ENCODE data around the gene SPATA16. TPM values are rescaled to one million over a fixed set of nuclear protein-coding genes. Genes with fewer than 3 reads are reported as not detected.
A peak's percentile ranks its signal among the peaks of the same experiment; 100 is the strongest.
"Not testable (repeated sequence)": the region's sequence is repeated elsewhere in the genome, so short reads cannot be mapped to it uniquely, and the experiment has no call there.

The SPATA16 gene
- total RNA-seq, 1 donor from 2014 or later, result not detected

DNA sequence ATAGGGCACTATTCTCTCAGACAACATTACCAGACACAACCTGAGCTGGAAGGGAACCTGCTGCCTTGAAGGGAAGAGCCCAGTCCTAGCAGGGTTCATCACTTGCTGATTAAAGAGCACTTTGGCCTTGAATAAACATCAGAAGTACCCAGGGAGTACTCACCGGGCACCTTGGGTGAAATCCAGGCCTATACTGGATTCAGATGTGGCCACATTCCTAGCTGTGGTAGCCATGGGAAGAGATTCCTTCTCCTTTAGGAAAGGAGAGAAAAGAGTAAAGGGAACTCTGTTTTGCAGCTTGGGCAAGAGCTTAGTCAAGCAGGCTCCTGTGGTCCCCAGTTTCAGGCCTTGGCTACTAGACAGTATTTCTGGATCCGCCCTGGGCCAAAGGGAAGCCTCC lies 195.0 kb downstream of the SPATA16 start:
- DNase-seq, result no peak

DNA sequence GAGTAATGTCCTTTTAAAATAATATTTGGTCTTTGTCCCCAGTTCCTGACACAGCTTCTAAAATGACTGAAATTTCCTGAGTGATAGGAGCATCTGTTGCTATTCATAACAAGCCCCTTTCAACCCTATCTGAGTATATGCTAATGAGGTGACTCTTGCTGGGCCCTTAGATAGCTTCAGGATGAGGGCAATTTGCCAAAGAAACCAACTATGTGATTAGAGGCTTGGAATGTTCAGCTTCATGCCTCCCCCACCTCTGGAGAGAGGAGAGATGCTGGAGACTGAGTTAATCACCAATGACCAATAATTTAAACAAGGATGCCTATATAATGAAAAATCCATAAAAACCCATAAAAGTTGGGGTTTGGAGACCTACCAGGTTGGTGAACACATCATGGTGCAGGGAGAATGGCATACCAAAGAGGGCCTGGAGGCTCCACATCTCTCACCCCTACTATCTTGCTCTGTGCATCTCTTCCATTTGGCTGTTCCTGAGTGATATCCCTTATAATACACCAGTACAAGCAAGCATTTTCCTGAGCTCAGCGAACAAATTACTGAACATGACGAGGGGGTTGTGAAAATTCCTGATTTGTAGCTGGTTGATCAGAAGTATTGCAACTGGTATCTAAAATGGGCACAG lies 201.3 kb downstream of the SPATA16 start:
- no peak for DNase-seq

DNA sequence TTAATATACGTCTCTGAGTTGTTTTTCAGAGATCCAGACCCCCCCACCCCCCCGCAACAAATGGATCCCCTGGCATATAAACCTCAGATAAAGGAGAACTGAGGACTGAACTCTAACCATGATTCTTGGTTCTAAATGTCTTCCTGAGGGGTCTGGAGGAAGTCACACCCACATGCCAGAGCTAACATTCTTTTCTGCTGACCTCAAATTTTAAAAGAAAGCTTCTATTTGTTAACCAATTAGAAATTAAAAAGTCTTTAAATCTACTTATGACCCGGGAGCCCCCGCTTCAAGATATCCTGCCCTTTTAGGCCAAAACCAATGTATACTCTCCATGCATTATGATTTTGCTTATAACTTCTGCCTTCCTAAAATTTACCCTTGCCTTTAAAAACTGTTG lies 202.2 kb downstream of the SPATA16 start:
- DNase-seq, result no peak

DNA sequence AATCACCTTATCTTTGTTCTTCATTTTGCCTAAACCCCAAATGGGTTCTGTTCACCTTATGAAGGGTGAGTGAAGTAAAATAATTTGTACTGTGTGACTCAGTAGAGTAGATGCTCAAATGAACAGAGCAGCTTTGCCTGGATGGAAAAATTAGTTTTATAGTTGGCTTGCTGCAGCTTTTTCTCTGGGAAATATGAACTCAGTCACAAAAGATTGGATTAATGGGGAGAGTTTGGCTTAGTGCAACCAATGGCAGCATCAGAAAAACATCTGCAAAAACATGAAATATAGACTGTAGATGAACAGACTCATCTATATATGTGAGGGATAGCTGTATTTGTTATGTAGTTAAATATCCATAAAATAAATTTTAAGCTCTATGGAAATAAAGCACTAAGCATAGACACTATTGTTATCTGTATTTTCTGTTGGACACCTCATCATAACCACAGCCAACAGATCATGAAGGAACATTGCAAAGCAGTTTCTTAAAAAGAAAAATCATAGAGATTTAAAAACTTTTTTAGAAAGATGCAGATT lies 209.2 kb downstream of the SPATA16 start:
- no peak for DNase-seq

DNA sequence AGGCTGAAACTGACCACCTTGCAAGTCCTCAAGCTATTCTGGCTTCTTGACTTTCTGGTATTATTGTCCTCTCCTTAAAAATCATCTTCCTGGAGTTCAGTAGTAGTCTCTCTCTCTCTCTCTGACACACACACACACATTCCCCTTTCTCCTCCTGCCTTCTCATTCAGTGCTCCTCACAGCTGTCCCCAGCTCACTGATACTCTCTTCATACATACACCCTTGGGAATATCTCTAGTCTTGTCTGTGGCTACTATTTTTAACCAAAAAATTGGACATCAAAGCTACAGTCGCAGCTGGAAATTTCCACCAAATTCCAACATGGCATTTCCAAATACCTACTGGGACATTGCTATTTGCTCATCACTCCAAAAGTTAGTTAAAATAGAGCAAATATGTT lies 211.6 kb downstream of the SPATA16 start:
- no peak for DNase-seq

DNA sequence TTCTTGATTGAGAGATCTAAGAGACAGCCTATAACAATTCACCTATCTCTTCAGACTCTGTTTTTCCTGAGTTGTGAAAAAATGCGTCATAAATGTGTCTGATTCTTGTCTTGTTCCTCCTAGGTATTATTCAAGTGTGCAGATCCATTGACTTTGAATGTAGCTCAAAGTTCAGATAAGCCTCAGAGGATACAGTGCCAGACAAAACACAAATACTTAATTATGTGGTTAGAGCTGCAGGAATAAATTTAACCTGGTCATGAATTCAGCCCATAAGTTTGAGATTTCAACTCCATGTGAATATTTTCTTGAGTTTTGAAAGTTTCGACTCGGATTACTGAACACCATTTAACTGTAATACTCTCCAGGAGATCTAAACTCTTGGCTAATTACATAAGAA lies 216.5 kb downstream of the SPATA16 start:
- DNase-seq, result no peak

DNA sequence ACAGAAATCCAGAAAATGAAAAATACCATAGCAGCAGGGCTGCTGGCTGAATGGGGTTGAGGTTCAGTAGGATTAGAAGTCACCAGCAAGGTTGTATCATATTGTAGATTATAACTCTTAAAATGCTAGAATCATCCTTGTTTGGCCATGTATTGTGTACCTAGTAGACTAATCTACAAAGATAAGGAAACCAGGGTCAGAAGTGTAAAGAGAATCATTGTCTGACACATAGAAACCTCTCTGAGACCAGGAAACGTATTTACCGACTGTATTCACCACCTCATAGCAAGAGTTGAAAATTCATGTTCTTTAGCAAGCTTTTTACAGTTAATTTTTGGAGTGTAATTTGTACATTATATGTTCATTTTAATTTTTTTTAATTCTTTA lies 221.7 kb downstream of the SPATA16 start:
- DNase-seq, result no peak

DNA sequence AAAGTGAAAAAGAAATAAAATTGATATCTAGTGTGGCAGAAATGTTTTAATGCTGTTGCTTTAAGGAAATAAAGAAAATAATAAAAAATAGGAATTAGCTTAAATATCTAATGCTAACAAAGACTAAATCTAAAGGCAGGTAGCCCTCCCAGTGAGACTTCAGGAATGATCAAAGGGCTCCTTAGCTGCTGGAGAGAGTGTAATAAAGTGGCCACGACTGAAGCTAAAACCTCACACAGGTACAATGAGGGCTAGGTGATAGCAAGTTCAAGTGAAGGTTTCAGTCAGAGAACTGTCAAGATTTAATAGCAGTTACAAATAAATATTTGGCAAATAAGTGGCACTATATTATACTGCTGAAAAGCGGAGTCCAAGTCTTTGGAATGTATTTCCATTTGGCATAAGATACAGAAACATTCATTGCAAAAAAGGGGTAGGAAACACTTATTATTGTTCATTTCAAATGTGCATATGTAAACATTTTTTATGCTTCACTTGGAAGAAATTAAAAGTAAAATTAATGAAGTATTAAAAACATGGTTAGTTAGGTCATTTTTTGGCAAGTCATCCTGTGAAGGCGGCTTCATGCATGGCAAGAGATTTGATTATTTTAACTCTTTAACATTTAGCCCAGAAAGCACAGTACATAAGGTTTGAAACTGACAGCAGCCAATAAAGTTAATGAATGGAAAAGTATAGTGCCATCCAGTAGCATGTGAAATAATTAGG lies 222.3 kb downstream of the SPATA16 start:
- no peak for DNase-seq

DNA sequence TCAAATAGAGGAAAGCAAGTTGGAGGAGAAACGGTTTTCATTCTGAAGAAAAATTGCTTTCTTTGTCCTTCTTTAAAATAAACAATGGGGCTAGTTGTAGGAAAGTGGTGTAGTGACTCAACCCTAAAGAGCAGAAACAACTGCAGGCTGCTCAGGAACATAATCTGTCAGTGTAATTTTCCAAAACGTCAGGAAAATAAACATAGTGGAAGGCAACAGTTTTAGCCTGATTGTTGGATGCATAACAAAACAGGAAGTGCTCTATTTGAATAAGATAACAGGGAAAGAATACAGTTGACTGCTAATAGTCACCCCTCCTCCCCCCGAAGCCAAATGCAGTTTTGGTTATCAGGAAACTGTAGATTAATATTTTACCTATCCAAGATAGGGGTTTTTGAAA lies 222.9 kb downstream of the SPATA16 start:
- DNase-seq, result peak; percentile 18

DNA sequence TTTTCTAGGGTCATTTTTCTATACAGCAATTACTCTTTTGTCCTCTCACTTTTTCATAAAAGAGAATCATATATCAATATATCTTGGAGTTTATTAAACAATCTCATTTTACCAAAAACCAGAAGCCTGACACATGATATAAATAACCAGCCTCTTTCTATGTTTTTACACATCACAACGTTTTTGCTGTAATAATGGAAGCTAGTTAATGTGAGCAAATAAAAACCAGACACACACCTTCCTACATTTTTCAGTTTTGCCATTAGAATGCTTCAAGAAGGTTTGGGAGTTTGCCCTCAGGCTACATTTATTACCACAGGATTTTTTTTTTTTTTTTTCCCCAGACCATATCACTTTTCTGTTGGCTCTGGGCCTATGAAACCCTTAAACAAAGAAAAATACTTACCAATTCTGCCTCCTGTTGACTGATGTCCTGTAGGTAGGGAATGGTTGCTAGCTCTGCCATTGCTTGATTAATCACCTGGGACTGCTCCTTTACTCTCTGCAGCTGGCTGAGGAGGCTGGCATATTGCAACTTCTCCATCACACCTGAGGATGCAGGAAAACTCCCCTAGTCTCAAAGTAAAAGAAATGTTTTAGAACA lies 225.0 kb downstream of the SPATA16 start:
- no peak for DNase-seq

DNA sequence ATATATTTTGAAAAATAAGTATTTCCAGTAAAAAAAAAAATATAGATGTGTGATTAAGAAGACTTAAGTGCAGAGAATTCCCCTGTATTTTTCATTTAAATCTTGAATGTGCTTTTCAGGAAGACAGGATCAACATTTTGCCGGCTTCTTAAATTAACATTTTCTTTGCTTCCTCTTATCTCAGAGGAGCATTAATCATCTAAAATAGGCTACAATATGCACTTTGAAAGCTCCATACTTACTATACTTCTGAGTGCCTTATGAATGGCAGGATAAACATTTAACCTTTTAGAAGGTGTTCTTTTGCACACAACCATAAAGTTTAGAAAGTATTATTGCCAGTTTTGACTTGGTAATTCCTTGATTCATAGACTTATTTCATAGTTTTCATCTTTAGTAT lies 226.2 kb downstream of the SPATA16 start:
- DNase-seq, result no peak

DNA sequence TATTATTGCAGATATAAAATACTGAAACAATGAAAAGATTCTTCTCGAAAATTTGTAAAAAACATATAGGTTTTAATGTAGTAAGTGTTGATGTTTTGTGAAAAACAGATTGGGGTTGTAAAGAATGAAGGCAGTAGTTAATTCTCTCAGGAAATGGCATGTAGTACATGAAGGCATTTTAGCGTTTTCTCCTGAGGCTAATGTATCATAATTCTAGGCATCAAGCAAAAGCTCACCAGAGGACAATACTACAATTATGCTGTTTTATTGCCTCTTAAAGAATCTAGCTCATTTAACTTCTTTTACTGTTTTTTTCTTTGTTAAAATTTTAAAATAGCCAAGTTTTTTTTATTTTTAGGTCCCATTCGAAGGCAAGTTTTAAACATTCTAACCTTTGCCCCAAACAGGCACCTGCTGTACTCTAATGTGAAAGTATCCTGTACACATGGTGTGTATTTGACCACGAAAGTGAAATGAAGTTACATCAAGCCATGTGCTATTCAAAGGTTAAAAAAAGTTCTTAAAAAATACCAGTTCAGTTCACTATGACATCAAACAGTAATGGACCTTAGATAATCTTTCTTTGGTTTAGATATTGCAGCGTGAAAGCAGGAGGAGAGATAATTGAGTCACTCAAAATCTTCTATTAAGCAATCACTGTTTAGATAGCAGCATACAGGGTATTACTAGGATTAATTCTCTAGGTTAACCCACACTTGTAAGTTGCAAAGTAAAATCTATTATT lies 227.0 kb downstream of the SPATA16 start:
- no peak for DNase-seq

DNA sequence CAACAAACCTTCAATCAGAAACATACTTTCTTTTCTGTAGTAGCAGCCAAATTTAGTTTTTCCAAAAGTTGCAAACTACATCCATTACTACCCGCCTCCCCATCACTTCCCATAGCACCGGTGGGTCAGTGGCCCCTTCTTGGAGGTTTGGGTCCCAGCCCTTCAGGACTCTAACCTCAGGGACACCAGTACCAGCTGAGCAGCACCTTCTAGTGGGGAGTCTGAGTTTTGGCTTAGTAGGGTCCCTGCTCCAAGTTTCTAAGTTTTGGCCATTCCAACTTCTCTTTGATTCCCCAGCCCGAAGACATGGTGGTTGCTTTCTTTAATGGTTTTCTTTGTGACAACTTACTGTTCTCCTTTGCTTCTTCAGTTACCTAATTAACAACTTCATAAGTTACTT lies 229.9 kb downstream of the SPATA16 start:
- DNase-seq, result no peak

DNA sequence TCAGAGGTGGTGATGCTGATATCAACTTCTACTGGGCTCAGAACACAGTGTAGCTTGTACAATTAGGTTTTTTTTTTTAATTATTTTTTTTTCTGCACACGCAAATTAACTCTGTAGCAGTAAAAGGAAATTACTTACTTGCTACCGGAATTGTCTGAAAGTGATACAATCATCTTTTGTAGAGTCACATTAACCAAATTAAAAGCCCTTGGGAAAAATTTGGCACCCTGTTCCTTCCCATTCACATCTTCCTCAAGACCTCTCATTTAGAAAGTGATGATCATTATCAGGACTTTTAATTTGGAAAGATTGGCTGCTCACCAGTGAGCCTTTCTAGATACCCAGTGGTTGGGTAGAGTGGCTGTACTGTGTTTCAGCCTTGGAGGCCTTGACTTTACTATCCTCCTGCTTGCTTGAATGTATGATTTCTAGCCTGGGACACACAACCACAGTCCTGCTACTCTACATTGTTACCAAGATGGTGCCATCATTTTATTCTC lies 232.2 kb downstream of the SPATA16 start:
- no peak for DNase-seq

DNA sequence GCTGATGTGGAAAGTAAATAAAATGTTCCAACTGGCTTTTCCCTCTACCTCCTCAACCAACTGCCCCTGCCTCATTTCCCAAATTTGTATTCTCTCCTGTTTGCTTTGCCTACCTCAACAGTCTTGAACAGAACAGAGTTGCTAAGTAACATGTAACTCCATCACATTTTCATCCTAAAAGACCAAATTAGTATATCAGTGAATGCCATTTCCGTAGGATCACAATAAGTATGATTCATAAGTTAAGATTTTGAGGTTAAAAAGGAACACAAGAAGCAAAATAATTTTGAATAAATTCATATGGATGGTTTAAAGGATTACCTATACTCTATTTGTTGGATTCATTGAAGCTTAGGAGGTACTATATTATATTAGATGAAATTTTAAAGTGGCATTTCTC lies 235.6 kb downstream of the SPATA16 start:
- no peak for DNase-seq

DNA sequence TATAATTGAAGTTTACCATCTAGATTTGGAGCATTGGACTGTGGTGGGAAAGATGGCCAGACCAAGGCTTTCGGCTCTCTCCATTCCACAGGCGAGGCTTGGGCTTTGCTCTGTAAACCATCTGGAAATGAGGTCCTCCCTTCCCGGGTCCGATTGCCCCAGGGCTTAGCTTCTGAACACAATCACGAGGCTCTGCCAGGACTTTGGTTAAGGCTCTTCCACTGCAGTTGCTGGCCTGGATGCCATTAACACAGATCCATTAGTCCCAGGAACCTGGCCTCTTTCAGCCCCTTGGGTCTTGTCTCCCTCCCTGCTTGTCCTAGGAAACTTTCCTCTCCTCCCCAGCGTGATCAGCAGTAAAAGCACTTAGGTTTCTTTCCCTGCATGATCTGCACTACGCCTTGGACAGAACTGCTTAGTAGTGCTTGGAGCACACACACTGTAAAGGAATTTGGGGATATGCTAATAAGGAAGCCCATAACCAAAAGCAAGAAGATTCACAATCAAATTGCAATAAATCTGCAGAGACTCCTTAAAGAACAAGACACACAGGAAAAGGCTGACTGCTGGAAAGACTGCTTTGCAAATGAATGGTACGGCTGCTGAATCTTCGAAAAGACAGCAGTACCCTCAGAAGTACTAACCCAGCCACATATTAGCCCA lies 236.2 kb downstream of the SPATA16 start:
- DNase-seq, result no peak

DNA sequence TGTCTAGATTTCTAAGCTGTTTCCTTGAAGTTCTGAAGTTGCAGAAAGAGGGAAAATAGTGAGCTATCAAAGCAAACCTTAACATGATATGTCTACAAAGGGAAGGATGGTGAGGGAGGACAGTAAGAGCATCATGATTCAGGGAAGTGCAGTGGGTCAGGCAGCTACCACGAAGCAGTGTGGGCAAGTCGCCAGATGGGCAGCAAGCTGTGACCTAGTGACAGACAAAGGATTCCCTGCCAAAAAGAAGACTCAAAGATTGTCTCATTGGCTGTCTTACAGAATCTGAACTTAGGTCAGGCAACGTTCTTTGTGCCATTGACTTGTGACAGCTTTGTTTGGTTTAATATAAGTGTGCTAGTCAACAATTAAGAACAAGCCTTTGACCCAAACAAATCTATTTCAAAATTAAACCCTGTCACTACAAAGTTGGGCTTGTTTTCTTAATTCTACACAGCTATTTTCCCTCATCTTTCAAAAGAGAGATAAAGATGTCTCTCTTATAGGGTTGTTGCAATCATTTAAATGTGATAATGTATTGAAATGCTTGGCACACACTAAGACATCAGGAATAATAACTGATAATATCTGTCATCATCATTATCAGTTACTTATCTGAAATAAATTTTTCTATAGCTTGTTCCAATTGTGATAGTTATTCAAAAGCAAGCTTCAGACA lies 237.3 kb downstream of the SPATA16 start:
- no peak for DNase-seq

DNA sequence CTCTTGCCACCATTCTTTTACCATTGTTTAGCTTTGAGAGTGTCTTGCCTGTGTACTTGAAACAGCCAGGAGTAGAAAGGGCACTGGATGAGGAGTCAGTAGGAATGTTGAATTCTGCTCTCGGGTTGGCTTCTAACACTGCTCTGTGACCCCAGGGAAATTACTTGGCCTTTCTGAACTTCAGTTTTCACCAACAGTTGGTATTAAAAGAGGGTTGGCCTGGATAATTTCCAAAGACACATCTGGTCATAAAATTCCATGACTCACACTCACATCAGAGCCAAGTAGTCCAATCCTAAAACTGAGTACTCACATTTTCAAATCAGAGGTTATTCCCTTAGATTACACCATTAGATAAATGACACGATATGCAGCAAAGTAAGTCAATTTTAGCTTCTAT lies 248.9 kb downstream of the SPATA16 start:
- peak; percentile 19 for DNase-seq

DNA sequence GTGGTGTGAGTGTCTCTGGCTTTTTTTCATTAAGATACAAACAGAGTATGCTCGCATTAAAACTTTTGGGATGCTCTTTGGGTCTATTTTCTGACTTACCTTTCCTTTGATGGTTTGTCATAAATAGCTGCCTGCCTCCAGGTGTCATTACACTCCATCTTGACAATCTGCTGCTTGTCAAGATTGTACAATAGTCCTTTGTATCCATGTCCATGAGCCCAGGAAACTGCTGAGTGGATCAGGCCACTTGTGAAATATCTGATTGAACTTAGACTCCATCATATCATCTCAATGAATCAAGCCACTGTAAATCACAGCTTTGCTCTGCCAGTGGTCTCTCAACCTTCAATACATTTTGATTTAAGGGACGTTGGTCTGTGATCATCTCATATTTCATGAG lies 255.3 kb downstream of the SPATA16 start:
- DNase-seq, result no peak

DNA sequence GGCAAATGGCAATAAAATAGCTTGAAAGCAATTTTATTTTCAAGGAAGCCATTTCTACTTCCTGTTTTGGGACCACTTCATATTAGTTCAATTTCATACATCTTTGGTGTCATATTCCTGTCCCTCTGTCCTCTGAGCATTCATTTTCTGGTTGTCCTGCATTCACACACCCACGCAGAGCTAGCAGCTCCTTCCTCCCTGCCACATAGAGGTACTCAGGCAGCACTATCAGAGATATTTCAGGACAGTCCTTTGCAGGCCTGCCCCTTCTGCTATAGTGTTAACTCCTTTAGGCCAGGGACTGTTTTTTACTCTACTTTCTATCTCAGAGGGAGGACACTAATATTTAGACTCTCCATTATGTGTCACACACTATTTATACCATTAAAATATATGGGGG lies 258.5 kb downstream of the SPATA16 start:
- no peak for DNase-seq

DNA sequence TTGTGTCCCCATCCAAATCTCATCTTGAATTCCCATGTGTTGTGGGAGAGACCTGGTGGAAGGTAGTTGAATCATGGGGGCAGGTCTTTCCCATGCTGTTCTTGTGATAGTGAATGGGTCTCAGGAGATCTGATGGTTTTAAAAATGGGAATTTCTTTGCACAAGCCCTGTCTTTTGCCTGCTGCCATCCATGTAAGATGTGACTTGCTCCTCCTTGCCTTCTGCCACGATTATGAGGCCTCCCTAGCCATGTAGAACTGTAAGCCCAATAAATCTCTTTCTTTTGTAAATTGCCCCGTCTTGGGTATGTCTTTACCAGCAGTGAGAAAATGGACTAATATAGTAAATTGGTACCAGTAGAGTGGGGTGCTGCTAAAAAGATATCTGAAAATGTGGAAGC lies 261.7 kb downstream of the SPATA16 start:
- not testable (repeated sequence) for DNase-seq
